GM15510 (cell line): Measurements from ENCODE around the gene RTF1.
A peak's percentile ranks its signal among the peaks of the same experiment; 100 is the strongest.

ENCODE experiments used
- POLR2A ChIP-seq: IDR thresholded peaks from 3 replicates; pipeline ENCODE4 v1.6.1; 2011; ENCODE audit warnings: borderline replicate concordance; ENCODE audit not compliant: insufficient read length; ENCODE audit errors: extremely low read depth

Gene RTF1

GRCh38 chr15:41480396-41481140, 63.7 kb downstream of the RTF1 start:
- TF ChIP-seq POLR2A: no peak

- no peak for TF ChIP-seq POLR2A
These were observed 65.4 kb downstream of the RTF1 start for GRCh38 chr15:41482110-41482877.

GRCh38 chr15:41483115-41483514, 66.2 kb downstream of the RTF1 start:
- TF ChIP-seq POLR2A: no peak

GRCh38 chr15:41483519-41483918, 66.6 kb downstream of the RTF1 start:
- TF ChIP-seq POLR2A: no peak

GRCh38 chr15:41484937-41485625, 68.2 kb downstream of the RTF1 start:
- TF ChIP-seq POLR2A: no peak

GRCh38 chr15:41486286-41486685, 69.4 kb downstream of the RTF1 start:
- no peak for TF ChIP-seq POLR2A

GRCh38 chr15:41487381-41487780, 70.5 kb downstream of the RTF1 start:
- TF ChIP-seq POLR2A: no peak

- TF ChIP-seq POLR2A: no peak
These were observed 70.9 kb downstream of the RTF1 start for GRCh38 chr15:41487802-41488201.

- TF ChIP-seq POLR2A: no peak
These were observed 72.7 kb downstream of the RTF1 start for GRCh38 chr15:41489641-41490040.

GRCh38 chr15:41490355-41490754, 73.5 kb downstream of the RTF1 start:
- TF ChIP-seq POLR2A: no peak

- no peak for TF ChIP-seq POLR2A
These were observed 75.0 kb downstream of the RTF1 start for GRCh38 chr15:41491889-41492288.

- TF ChIP-seq POLR2A: no peak
These were observed 75.8 kb downstream of the RTF1 start for GRCh38 chr15:41492597-41493204.

GRCh38 chr15:41493205-41493901, 76.5 kb downstream of the RTF1 start, which contains the start of gene ITPKA:
Gene ITPKA (plus strand): TSS chr15:41493874. CDS start chr15:41493928, 54 bp downstream.
- peak; percentile 73 for TF ChIP-seq POLR2A

- TF ChIP-seq POLR2A: no peak
These were observed 77.0 kb downstream of the RTF1 start for GRCh38 chr15:41493902-41494189.
